Breast epithelium (tissue), 4 donors: ENCODE measurements around the gene BAG5. TPM values are rescaled to one million over a fixed set of nuclear protein-coding genes. Genes with fewer than 3 reads are reported as not detected.

Experiments used
- DNase-seq, 2 donors: peaks; one replicate each; pipeline ENCODE4 v3.0.0-alpha.2; 2019; ENCODE audit warnings: low spot score in 2 of 2
- H3K27ac ChIP-seq, 2 donors: fragments of 200-600 bp; sonication (generic) in 1 of 2; one replicate each; pipeline ENCODE4 v1.5.1; 2016 to 2019; ENCODE audit warnings: mild to moderate bottlenecking in 1 of 2
- H3K27me3 ChIP-seq, 2 donors: fragments of 200-600 bp; sonication (generic) in 1 of 2; one replicate each; pipeline versions ENCODE4 v1.5.1 to v1.6.0; 2017 to 2019; ENCODE audit warnings: control low read depth in 1 of 2, mild to moderate bottlenecking in 1 of 2
- H3K36me3 ChIP-seq: fragments of 200-600 bp; one replicate; pipeline ENCODE4 v1.5.1; 2019
- H3K4me1 ChIP-seq, 2 donors: fragments of 200-600 bp; sonication (generic); one replicate each; pipeline ENCODE4 v1.5.1; 2016 to 2019; ENCODE audit warnings: control low read depth in 1 of 2
- H3K4me3 ChIP-seq, 3 donors: fragments of 200-600 bp; sonication (generic); 1 replicate in 2 of 3; 2 replicates in 1 of 3; pipeline ENCODE4 v1.5.1; 2016 to 2019; ENCODE audit warnings: mild to moderate bottlenecking in 3 of 3, moderate library complexity in 2 of 3
- H3K9me3 ChIP-seq, 2 donors: fragments of 200-600 bp; sonication (generic) in 1 of 2; one replicate each; pipeline ENCODE4 v1.5.1; 2016 to 2019; ENCODE audit warnings: control low read depth in 1 of 2
- CTCF ChIP-seq, 3 donors: fragments of 450-650 bp; IDR thresholded peaks; one replicate each; pipeline ENCODE4 v1.5.1; 2016 to 2017; ENCODE audit warnings: antibody characterized with exemption in 3 of 3, mild to moderate bottlenecking in 3 of 3, moderate library complexity in 3 of 3
- POLR2A ChIP-seq: fragments of 450-650 bp; IDR thresholded peaks from one replicate; pipeline ENCODE4 v1.6.1; 2016; ENCODE audit warnings: antibody characterized with exemption, mild to moderate bottlenecking, moderate library complexity
- POLR2AphosphoS5 ChIP-seq, 3 donors: sonication (generic); formaldehyde crosslinking; IDR thresholded peaks; one replicate each; pipeline ENCODE4 v1.6.1; 2017; ENCODE audit warnings: antibody characterized with exemption in 3 of 3
- intact Hi-C: fragments of 100-400 bp; cut with DNase I; formaldehyde crosslinking; loops from one replicate; pipeline ENCODE4 v1.15.1; 2023; ENCODE audit warnings: low total_unique reads
- total RNA-seq, 3 donors: library from RNA; depleted of rRNA; stranded (reverse); fragments of >200 nt; gene quantifications; one replicate each; pipeline ENCODE4 v1.1.0, GENCODE V29; 2016

The BAG5 gene
- total RNA-seq, 3 donors from 2014 or later, result 29.5 to 45.4 (median 38.5) TPM

GRCh38 chr14:103551338-103551762 is 11.1 kb downstream of the BAG5 start:
- peak overlapping the region in 2 of 3 donors; percentile 20 to 49 for H3K4me3 ChIP-seq
- no peaks in the 10 kb centered on the region for H3K9me3 ChIP-seq
- H3K4me1 ChIP-seq, result peaks cover 25 to 35% of the 10 kb centered on the region in 2 donors
- peak in 1 of 3 donors; percentile 7 for TF ChIP-seq POLR2AphosphoS5 (IDR thresholded peaks at IDR 0.05)
- TF ChIP-seq POLR2A, result no peak
- no peak for TF ChIP-seq CTCF (IDR thresholded peaks at IDR 0.05)
- H3K36me3 ChIP-seq, result no peaks in the 10 kb centered on the region
- H3K27me3 ChIP-seq, result no peaks in the 10 kb centered on the region
- intact Hi-C loops, result no loop called here
- peak overlapping the region; percentile 97 to 98 for H3K27ac ChIP-seq
- DNase-seq, result peak in 1 of 2 donors; percentile 68

- H3K9me3 ChIP-seq, result no peaks in the 10 kb centered on the region
- H3K4me3 ChIP-seq, result peak overlapping the region in 2 of 3 donors; percentile 20 to 49
- intact Hi-C loops, result no loop called here
- H3K27ac ChIP-seq, result peak overlapping the region; percentile 97 to 98
- no peak for DNase-seq
- TF ChIP-seq POLR2A, result no peak
- no peak for TF ChIP-seq CTCF (IDR thresholded peaks at IDR 0.05)
- TF ChIP-seq POLR2AphosphoS5 (IDR thresholded peaks at IDR 0.05), result no peak
- no peaks in the 10 kb centered on the region for H3K27me3 ChIP-seq
- no peaks in the 10 kb centered on the region for H3K36me3 ChIP-seq
- peaks cover 25 to 35% of the 10 kb centered on the region in 2 donors for H3K4me1 ChIP-seq
Measured at GRCh38 chr14:103550451-103551337, 11.8 kb downstream of the BAG5 start.

- peak in 1 of 2 donors; percentile 67 for DNase-seq
- H3K4me1 ChIP-seq, result peaks cover 25 to 37% of the 10 kb centered on the region in 2 donors
- intact Hi-C loops, result no loop called here
- no peaks in the 10 kb centered on the region for H3K36me3 ChIP-seq
- peak overlapping the region in 1 of 3 donors; percentile 15 for H3K4me3 ChIP-seq
- H3K27ac ChIP-seq, result peak overlapping the region; percentile 97 to 98
- no peak for TF ChIP-seq POLR2A
- peak in 1 of 3 donors; percentile 26 for TF ChIP-seq CTCF (IDR thresholded peaks at IDR 0.05)
- H3K27me3 ChIP-seq, result no peaks in the 10 kb centered on the region
- no peaks in the 10 kb centered on the region for H3K9me3 ChIP-seq
Measured at GRCh38 chr14:103549361-103550311, 12.8 kb downstream of the BAG5 start.

- Histone ChIP-seq H3K36me3 (no peaks in the 10 kb centered on the region), H3K4me1 (peaks cover 30 to 45% of the 10 kb centered on the region in 2 donors), H3K9me3 (no peaks in the 10 kb centered on the region), H3K27me3 (no peaks in the 10 kb centered on the region), H3K4me3 (no peak overlapping the region), H3K27ac (peak overlapping the region; percentile 97 to 98)
- TF ChIP-seq CTCF (IDR thresholded peaks at IDR 0.05) (no peak), POLR2AphosphoS5 (IDR thresholded peaks at IDR 0.05) (no peak), POLR2A (no peak)
- no peak for DNase-seq
- intact Hi-C loops, result no loop called here
Measured at GRCh38 chr14:103548463-103549351, 13.8 kb downstream of the BAG5 start.
